HepG2 (cell line): Measurements from ENCODE around the gene JOSD2. TPM values are rescaled to one million over a fixed set of nuclear protein-coding genes. Genes with fewer than 3 reads are reported as not detected.
A peak's percentile ranks its signal among the peaks of the same experiment; 100 is the strongest.

Experiments
- CAMTA2 ChIP-seq: sonication (generic); formaldehyde crosslinking; IDR thresholded peaks from 2 replicates; pipeline ENCODE4 v1.4.0; 2020; ENCODE audit warnings: mild to moderate bottlenecking, missing genetic modification reagents, borderline replicate concordance
- CC2D1A ChIP-seq: sonication (generic); formaldehyde crosslinking; IDR thresholded peaks from 2 replicates; pipeline ENCODE4 v1.8.1; 2023; ENCODE audit warnings: mild to moderate bottlenecking, missing genetic modification reagents
- DR1 ChIP-seq: sonication (generic); formaldehyde crosslinking; IDR thresholded peaks from 2 replicates; pipeline ENCODE4 v1.8.0; 2021; ENCODE audit warnings: mild to moderate bottlenecking, missing genetic modification reagents, inconsistent platforms
- HNF4A ChIP-seq: sonication (generic); formaldehyde crosslinking; IDR thresholded peaks from 2 replicates; pipeline ENCODE4 v1.4.0; 2020; ENCODE audit warnings: missing genetic modification reagents
- KMT2B ChIP-seq: IDR thresholded peaks from 2 replicates; pipeline ENCODE4 v1.6.1; 2016; ENCODE audit warnings: missing genetic modification reagents, missing compliant biosample characterization
- SMC3 ChIP-seq: IDR thresholded peaks from 2 replicates; pipeline ENCODE4 v1.6.1; 2011; ENCODE audit warnings: low read length, improper control_type of control experiment
- SP140L ChIP-seq: sonication (generic); formaldehyde crosslinking; IDR thresholded peaks from 2 replicates; pipeline ENCODE4 v1.4.0; 2020; ENCODE audit warnings: missing genetic modification reagents, borderline replicate concordance
- ZBTB7B ChIP-seq: sonication (generic); formaldehyde crosslinking; IDR thresholded peaks from 2 replicates; pipeline ENCODE4 v1.4.0; 2020; ENCODE audit warnings: missing genetic modification reagents
- ZFX ChIP-seq: sonication (generic); formaldehyde crosslinking; IDR thresholded peaks from 2 replicates; pipeline ENCODE4 v1.4.0; 2020; ENCODE audit warnings: mild to moderate bottlenecking, low read depth, missing genetic modification reagents, moderate library complexity
- ZKSCAN1 ChIP-seq: fragments of 150-350 bp; IDR thresholded peaks from 2 replicates; pipeline ENCODE4 v1.6.1; 2014; ENCODE audit warnings: low read length
- ZKSCAN5 ChIP-seq: sonication (generic); formaldehyde crosslinking; IDR thresholded peaks from 2 replicates; pipeline ENCODE4 v1.5.1; 2020; ENCODE audit warnings: mild to moderate bottlenecking, missing genetic modification reagents
- ZNF282 ChIP-seq: fragments of 450-650 bp; IDR thresholded peaks from 2 replicates; pipeline ENCODE4 v1.6.1; 2018; ENCODE audit not compliant: partially characterized antibody
- ZNF337 ChIP-seq: sonication (generic); formaldehyde crosslinking; IDR thresholded peaks from 2 replicates; pipeline ENCODE4 v1.5.1; 2020; ENCODE audit warnings: missing genetic modification reagents, low read depth, mild to moderate bottlenecking, borderline replicate concordance
- ZNF496 ChIP-seq: sonication (generic); formaldehyde crosslinking; IDR thresholded peaks from 2 replicates; pipeline ENCODE4 v1.8.1; 2023; ENCODE audit warnings: mild to moderate bottlenecking, moderate library complexity, missing genetic modification reagents; ENCODE audit not compliant: insufficient replicate concordance
- ZNF615 ChIP-seq: sonication (generic); formaldehyde crosslinking; IDR thresholded peaks from 2 replicates; pipeline ENCODE4 v1.5.0; 2020; ENCODE audit warnings: mild to moderate bottlenecking, missing genetic modification reagents, borderline replicate concordance
- ZNF672 ChIP-seq: sonication (generic); formaldehyde crosslinking; IDR thresholded peaks from 2 replicates; pipeline ENCODE4 v1.8.1; 2022; ENCODE audit warnings: missing genetic modification reagents
- ZNF709 ChIP-seq: sonication (generic); formaldehyde crosslinking; IDR thresholded peaks from 2 replicates; pipeline ENCODE4 v1.5.0; 2020; ENCODE audit warnings: mild to moderate bottlenecking, missing genetic modification reagents
- polyA plus RNA-seq, 8 experiments: library from polyadenylated mRNA; depleted of rRNA in 3 of 8; stranded (reverse) in 7 of 8; unstranded in 1 of 8; fragments of >200 nt; fragmentation: Illumina TruSeq in 4 of 8; extraction: Trizol in 4 of 8; gene quantifications; 2 replicates each; pipeline versions ENCODE4 v1.2.1 to v1.2.3, GENCODE V29; 2011 to 2016; ENCODE audit warnings: low read depth in 4 of 8, missing spikeins in 1 of 8, mixed read lengths in 1 of 8; ENCODE audit not compliant: insufficient read depth in 1 of 8
- total RNA-seq, 5 experiments: library from RNA; depleted of rRNA; stranded (reverse); fragments of >200 nt; fragmentation: Illumina TruSeq; extraction: Trizol; gene quantifications; 2 replicates each; pipeline ENCODE4 v1.2.3, GENCODE V29; 2016; ENCODE audit warnings: low read depth in 1 of 5
- TF ChIP-seq, protein P1 (sequence below): IDR thresholded peaks from 2 replicates; pipeline ENCODE4 v1.4.0; 2020; ENCODE audit warnings: mild to moderate bottlenecking, missing genetic modification reagents
- TF ChIP-seq, protein P2 (sequence below): sonication (generic); formaldehyde crosslinking; IDR thresholded peaks from 2 replicates; pipeline ENCODE4 v1.4.0; 2020; ENCODE audit warnings: missing genetic modification reagents
- TF ChIP-seq, protein P3 (sequence below): sonication (generic); formaldehyde crosslinking; IDR thresholded peaks from 2 replicates; pipeline ENCODE4 v1.4.0; 2020; ENCODE audit warnings: mild to moderate bottlenecking, low read depth, missing genetic modification reagents
- TF ChIP-seq, protein P4 (sequence below): sonication (generic); IDR thresholded peaks from 2 replicates; pipeline ENCODE4 v1.6.1; 2016; ENCODE audit warnings: low read depth, borderline replicate concordance
- TF ChIP-seq, protein P5 (sequence below): sonication (generic); formaldehyde crosslinking; IDR thresholded peaks from 2 replicates; pipeline ENCODE4 v1.8.0; 2022; ENCODE audit warnings: mild to moderate bottlenecking, missing genetic modification reagents, borderline replicate concordance

JOSD2 gene
- total and polyA plus RNA-seq, 2 of the 13 experiments (the other 11 are each of a cell fraction or from before 2014, with no cell fraction given): 2.0 to 4.1 TPM

DNA sequence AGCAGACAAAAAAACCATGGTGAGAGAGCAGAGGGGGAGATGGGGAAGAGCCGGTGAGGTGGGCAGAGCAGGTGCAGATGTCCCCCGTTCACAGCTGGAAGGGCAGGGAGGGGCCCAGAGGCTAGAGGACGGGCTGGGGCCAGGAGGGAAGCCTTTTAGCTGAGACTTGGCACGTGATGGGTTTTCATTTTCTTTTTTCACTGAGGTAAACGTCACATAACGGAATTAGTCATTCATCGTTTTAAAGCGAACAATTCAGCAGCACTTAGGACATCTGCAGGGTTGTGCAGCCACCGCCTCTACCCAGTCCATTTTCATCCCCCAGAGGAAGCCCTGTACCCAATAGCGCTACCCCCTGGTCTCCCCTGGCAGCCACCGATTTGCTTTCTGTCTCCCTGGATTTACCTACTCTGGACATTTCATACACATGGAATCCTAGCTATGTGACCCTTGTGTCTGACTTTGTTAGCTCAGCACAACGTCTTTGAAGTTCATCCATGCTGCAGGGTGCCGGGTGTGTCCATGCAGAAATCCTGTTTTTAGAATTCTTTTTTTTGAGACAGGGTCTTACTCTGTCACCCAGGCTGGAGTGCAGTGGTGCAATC is 50.7 kb downstream of the JOSD2 start (continued):
- TF ChIP-seq, protein P1, sequence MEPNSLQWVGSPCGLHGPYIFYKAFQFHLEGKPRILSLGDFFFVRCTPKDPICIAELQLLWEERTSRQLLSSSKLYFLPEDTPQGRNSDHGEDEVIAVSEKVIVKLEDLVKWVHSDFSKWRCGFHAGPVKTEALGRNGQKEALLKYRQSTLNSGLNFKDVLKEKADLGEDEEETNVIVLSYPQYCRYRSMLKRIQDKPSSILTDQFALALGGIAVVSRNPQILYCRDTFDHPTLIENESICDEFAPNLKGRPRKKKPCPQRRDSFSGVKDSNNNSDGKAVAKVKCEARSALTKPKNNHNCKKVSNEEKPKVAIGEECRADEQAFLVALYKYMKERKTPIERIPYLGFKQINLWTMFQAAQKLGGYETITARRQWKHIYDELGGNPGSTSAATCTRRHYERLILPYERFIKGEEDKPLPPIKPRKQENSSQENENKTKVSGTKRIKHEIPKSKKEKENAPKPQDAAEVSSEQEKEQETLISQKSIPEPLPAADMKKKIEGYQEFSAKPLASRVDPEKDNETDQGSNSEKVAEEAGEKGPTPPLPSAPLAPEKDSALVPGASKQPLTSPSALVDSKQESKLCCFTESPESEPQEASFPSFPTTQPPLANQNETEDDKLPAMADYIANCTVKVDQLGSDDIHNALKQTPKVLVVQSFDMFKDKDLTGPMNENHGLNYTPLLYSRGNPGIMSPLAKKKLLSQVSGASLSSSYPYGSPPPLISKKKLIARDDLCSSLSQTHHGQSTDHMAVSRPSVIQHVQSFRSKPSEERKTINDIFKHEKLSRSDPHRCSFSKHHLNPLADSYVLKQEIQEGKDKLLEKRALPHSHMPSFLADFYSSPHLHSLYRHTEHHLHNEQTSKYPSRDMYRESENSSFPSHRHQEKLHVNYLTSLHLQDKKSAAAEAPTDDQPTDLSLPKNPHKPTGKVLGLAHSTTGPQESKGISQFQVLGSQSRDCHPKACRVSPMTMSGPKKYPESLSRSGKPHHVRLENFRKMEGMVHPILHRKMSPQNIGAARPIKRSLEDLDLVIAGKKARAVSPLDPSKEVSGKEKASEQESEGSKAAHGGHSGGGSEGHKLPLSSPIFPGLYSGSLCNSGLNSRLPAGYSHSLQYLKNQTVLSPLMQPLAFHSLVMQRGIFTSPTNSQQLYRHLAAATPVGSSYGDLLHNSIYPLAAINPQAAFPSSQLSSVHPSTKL: peak; percentile 67
- no peak for TF ChIP-seq SP140L (CRISPR knock-in tag)
- TF ChIP-seq, protein P2, sequence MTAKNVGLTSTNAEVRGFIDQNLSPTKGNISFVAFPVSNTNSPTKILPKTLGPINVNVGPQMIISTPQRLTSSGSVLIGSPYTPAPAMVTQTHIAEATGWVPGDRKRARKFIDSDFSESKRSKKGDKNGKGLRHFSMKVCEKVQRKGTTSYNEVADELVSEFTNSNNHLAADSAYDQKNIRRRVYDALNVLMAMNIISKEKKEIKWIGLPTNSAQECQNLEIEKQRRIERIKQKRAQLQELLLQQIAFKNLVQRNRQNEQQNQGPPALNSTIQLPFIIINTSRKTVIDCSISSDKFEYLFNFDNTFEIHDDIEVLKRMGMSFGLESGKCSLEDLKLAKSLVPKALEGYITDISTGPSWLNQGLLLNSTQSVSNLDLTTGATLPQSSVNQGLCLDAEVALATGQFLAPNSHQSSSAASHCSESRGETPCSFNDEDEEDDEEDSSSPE (CRISPR knock-in tag): no peak
- TF ChIP-seq, protein P3, sequence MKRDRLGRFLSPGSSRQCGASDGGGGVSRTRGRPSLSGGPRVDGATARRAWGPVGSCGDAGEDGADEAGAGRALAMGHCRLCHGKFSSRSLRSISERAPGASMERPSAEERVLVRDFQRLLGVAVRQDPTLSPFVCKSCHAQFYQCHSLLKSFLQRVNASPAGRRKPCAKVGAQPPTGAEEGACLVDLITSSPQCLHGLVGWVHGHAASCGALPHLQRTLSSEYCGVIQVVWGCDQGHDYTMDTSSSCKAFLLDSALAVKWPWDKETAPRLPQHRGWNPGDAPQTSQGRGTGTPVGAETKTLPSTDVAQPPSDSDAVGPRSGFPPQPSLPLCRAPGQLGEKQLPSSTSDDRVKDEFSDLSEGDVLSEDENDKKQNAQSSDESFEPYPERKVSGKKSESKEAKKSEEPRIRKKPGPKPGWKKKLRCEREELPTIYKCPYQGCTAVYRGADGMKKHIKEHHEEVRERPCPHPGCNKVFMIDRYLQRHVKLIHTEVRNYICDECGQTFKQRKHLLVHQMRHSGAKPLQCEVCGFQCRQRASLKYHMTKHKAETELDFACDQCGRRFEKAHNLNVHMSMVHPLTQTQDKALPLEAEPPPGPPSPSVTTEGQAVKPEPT (CRISPR knock-in tag): no peak
- TF ChIP-seq SMC3: peak; percentile 52; the same call in 1 of the 2 replicates
- TF ChIP-seq ZNF615 (CRISPR knock-in tag): no peak
- no peak for TF ChIP-seq ZNF709 (CRISPR knock-in tag)
- no peak for TF ChIP-seq DR1 (CRISPR knock-in tag)
- no peak for TF ChIP-seq CAMTA2 (CRISPR knock-in tag)
- TF ChIP-seq ZFX: no peak
- no peak for TF ChIP-seq ZKSCAN5 (CRISPR knock-in tag)
- 0 out of 2 replicates have a peak, but pooled peaks have one; percentile 24 for TF ChIP-seq ZBTB7B
- TF ChIP-seq HNF4A: peak; percentile 18; the same call in 1 of the 2 replicates
- no peak for TF ChIP-seq ZNF672
- TF ChIP-seq, protein P4, sequence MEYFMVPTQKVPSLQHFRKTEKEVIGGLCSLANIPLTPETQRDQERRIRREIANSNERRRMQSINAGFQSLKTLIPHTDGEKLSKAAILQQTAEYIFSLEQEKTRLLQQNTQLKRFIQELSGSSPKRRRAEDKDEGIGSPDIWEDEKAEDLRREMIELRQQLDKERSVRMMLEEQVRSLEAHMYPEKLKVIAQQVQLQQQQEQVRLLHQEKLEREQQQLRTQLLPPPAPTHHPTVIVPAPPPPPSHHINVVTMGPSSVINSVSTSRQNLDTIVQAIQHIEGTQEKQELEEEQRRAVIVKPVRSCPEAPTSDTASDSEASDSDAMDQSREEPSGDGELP: no peak
- no peak for TF ChIP-seq ZNF337
- no peak for TF ChIP-seq ZNF496 (CRISPR knock-in tag)
- no peak for TF ChIP-seq CC2D1A
- TF ChIP-seq KMT2B (CRISPR knock-in tag): no peak
- TF ChIP-seq ZKSCAN1: no peak
- TF ChIP-seq, protein P5, sequence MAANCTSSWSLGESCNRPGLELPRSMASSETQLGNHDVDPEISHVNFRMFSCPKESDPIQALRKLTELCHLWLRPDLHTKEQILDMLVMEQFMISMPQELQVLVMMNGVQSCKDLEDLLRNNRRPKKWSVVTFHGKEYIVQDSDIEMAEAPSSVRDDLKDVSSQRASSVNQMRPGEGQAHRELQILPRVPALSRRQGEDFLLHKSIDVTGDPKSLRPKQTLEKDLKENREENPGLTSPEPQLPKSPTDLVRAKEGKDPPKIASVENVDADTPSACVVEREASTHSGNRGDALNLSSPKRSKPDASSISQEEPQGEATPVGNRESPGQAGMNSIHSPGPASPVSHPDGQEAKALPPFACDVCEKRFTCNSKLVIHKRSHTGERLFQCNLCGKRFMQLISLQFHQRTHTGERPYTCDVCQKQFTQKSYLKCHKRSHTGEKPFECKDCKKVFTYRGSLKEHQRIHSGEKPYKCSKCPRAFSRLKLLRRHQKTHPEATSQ (CRISPR knock-in tag): no peak
- no peak for TF ChIP-seq ZNF282
